Measurements from ENCODE around the gene PLXDC2. TPM values are rescaled to one million over a fixed set of nuclear protein-coding genes. Genes with fewer than 3 reads are reported as not detected.

The PLXDC2 gene
- total and polyA plus RNA-seq, 2 donors (not counting 1 experiment from before 2014, with no cell fraction given): 0.07 TPM

- no peaks in the 10 kb centered on the region for H3K4me1 ChIP-seq (ENCODE audit: control insufficient read depth in 2 of 2, insufficient read depth in 2 of 2, low read length in 2 of 2)
- Mint-ChIP-seq H3K4me3 (no peak overlapping the region), H3K4me1 (no peaks in the 10 kb centered on the region), H3K27ac (no peak overlapping the region), H3K9me3 (ENCODE audit: insufficient read depth) (peaks cover 6% of the 10 kb centered on the region), H3K27me3 (no peaks in the 10 kb centered on the region)
- no peaks in the 10 kb centered on the region for H3K79me2 ChIP-seq (ENCODE audit: control insufficient read depth, insufficient read depth, low read length)
- no peaks in the 10 kb centered on the region for H3K9me3 ChIP-seq (ENCODE audit: control extremely low read depth in 1 of 3, control insufficient read depth in 2 of 3, insufficient read depth in 1 of 3, low read length in 2 of 3)
- ATAC-seq (ENCODE audit: low read depth): no peak
- no peak overlapping the region for H3K9ac ChIP-seq (ENCODE audit: low read length)
- H3K27me3 ChIP-seq (replicated peaks in 1 of 4; ENCODE audit: control extremely low read depth in 1 of 4, control insufficient read depth in 3 of 4, insufficient read depth in 4 of 4, low read length in 3 of 4): no peaks in the 10 kb centered on the region
- no peak overlapping the region for H3K4me3 ChIP-seq (ENCODE audit: control extremely low read depth in 1 of 5, extremely low read depth in 1 of 5, insufficient read depth in 1 of 5, low read depth in 2 of 5, low read length in 4 of 5)
- H3K27ac ChIP-seq (ENCODE audit: low read length in 2 of 2): no peak overlapping the region
- TF ChIP-seq EZH2 (IDR thresholded peaks at IDR 0.05; ENCODE audit: borderline replicate concordance, insufficient read depth, low read depth, low read length, poor library complexity, severe bottlenecking) (no peak), CTCF (IDR thresholded peaks at IDR 0.05) (no peak)
- intact Hi-C loops (cut with micrococcal nuclease): no loop called here
- ChIA-PET POLR2A (no interaction called here), CTCF (no interaction called here)
- no peaks in the 10 kb centered on the region for H4K20me1 ChIP-seq (ENCODE audit: control insufficient read depth, insufficient read depth, low read length, poor library complexity, severe bottlenecking)
- no peak for DNase-seq
- no peak overlapping the region for H3K4me2 ChIP-seq (replicated peaks; ENCODE audit: low read depth, low read length, poor library complexity, severe bottlenecking)
- H2AFZ ChIP-seq (ENCODE audit: insufficient read depth, low read depth, low read length, poor library complexity, severe bottlenecking): no peak overlapping the region
- no peaks in the 10 kb centered on the region for H3K36me3 ChIP-seq (replicated peaks in 1 of 2; ENCODE audit: control extremely low read depth in 1 of 2, control insufficient read depth in 1 of 2, extremely low read depth in 1 of 2, insufficient read depth in 2 of 2, low read length in 1 of 2)
Measured at GRCh38 chr10:20228729-20229128, 412.5 kb downstream of the PLXDC2 start.

- no peaks in the 10 kb centered on the region for H4K20me1 ChIP-seq (ENCODE audit: control insufficient read depth, insufficient read depth, low read length, poor library complexity, severe bottlenecking)
- ATAC-seq (ENCODE audit: low read depth) (no peak), DNase-seq (no peak)
- CTCF ChIA-PET: no interaction called here
- H3K27ac ChIP-seq (ENCODE audit: low read length in 2 of 2): no peak overlapping the region
- no peaks in the 10 kb centered on the region for H3K27me3 ChIP-seq (replicated peaks in 1 of 4; ENCODE audit: control extremely low read depth in 1 of 4, control insufficient read depth in 3 of 4, insufficient read depth in 4 of 4, low read length in 3 of 4)
- no peak overlapping the region for H3K9ac ChIP-seq (ENCODE audit: low read length)
- intact Hi-C loops (cut with micrococcal nuclease): no loop called here
- no peak overlapping the region for H3K4me3 Mint-ChIP-seq
- H3K4me1 ChIP-seq (ENCODE audit: control insufficient read depth in 2 of 2, insufficient read depth in 2 of 2, low read length in 2 of 2): no peaks in the 10 kb centered on the region
- H3K4me3 ChIP-seq (ENCODE audit: control extremely low read depth in 1 of 5, extremely low read depth in 1 of 5, insufficient read depth in 1 of 5, low read depth in 2 of 5, low read length in 4 of 5): no peak overlapping the region
- POLR2A ChIA-PET: no interaction called here
- H3K36me3 ChIP-seq (replicated peaks in 1 of 2; ENCODE audit: control extremely low read depth in 1 of 2, control insufficient read depth in 1 of 2, extremely low read depth in 1 of 2, insufficient read depth in 2 of 2, low read length in 1 of 2): no peaks in the 10 kb centered on the region
- TF ChIP-seq EZH2 (IDR thresholded peaks at IDR 0.05; ENCODE audit: borderline replicate concordance, insufficient read depth, low read depth, low read length, poor library complexity, severe bottlenecking): no peak
- no peak for TF ChIP-seq CTCF (IDR thresholded peaks at IDR 0.05)
- peaks cover 6% of the 10 kb centered on the region for H3K9me3 Mint-ChIP-seq (ENCODE audit: insufficient read depth)
- no peaks in the 10 kb centered on the region for H3K79me2 ChIP-seq (ENCODE audit: control insufficient read depth, insufficient read depth, low read length)
- H3K4me2 ChIP-seq (replicated peaks; ENCODE audit: low read depth, low read length, poor library complexity, severe bottlenecking): no peak overlapping the region
- no peaks in the 10 kb centered on the region for H3K4me1 Mint-ChIP-seq
- H3K9me3 ChIP-seq (ENCODE audit: control extremely low read depth in 1 of 3, control insufficient read depth in 2 of 3, insufficient read depth in 1 of 3, low read length in 2 of 3): peaks cover 0 to 1% (median 0%) of the 10 kb centered on the region in 3 donors
- no peaks in the 10 kb centered on the region for H3K27me3 Mint-ChIP-seq
- no peak overlapping the region for H3K27ac Mint-ChIP-seq
- WGBS (ENCODE audit: insufficient coverage): no CpG with 5 or more reads among the region's 2 CpGs
- no peak overlapping the region for H2AFZ ChIP-seq (ENCODE audit: insufficient read depth, low read depth, low read length, poor library complexity, severe bottlenecking)
Measured at GRCh38 chr10:20232079-20232705, 416.0 kb downstream of the PLXDC2 start.

Measured in B cell (primary cell).